Stimulated activated CD8-positive, alpha-beta memory T cell treated with anti-CD3 and anti-CD28 coated beads, Interleukin-4, amount 100 ng/mL, for 4 hours (primary cell): Measurements from ENCODE around the gene TUG1.

Experiments used
- DNase-seq, 2 donors: peaks; one replicate each; pipeline ENCODE4 v3.0.0-alpha.2; 2020; ENCODE audit warnings: low read depth in 2 of 2, low spot score in 1 of 2

The TUG1 gene

DNA sequence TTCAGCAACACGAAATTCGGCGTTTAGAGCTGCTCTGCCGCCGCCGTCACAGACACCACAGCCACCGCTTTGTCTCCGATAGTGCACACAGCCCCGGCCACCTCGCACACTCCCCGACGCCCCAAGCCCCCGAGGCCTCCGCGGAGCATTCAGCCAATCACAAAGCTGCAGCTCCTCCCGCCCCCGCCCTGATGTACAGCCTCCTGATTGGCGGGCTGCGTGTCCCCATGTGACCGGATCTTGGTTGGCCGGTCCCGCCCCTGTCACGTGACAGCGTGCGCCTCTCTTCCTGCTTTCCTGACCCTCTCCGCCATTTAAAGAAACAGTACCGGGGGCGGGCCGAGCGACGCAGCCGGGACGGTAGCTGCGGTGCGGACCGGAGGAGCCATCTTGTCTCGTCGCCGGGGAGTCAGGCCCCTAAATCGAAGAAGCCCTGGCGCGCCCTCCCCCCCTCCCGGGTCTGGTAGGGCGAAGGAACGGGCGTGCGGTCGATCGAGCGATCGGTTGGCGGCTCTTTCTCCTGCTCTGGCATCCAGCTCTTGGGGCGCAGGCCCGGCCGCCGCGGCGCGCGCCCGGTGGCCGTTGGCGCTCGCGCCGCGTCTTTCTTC is at the start of gene TUG1:
Gene TUG1 (plus strand): TSS at position 342 of the 608 bp plus-strand sequence.
- DNase-seq = peak; percentile 96 to 98

- DNase-seq = no peak
These were observed 49.1 kb upstream of the TUG1 start for GRCh38 chr22:30919973-30920372.

GRCh38 chr22:30920407-30920806 is 48.7 kb upstream of the TUG1 start:
- DNase-seq = peak; percentile 67 to 81

DNA sequence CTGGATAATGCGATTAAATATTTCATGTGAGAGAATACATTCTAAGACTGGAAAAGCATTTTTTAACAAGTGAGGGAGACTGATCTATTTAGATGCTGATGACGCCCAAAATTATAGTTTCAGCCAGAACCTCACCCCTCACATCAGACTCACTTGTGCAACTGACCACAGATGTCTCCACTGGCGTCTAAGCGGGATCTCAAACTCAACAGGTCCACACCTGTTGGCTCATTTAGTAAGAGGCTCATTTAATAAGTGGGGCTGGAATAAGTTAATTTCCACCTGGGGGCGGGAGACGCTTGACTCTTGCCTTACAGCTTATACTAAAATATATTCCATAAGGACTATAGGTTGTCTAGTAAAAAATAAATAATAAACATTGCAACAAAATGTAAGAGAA is 48.0 kb upstream of the TUG1 start:
- DNase-seq = no peak

DNA sequence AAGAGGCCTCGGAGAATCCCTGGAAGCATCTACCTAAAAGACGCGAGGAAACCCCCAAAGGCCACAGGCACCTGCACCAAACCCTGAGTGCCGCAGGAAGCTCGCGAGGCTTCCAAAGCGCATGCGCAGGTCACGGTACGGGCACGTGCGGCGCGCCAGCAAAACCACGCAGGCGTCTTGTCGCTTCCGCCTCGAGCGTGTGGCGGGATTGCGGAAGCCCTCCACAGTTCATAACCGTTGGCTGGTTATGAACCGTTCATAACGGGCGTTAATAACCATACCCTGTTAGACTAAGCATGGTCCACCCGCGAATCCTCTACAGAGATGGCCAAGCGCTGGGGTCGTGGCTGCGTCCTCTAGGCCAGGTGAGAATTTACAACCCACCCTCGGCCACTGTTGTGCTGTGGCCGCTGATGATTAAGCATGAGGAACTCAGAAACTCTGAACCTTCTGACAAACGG is 46.9 kb upstream of the TUG1 start:
- DNase-seq = peak; percentile 67 to 69

GRCh38 chr22:30923168-30923900 is 45.7 kb upstream of the TUG1 start:
- no peak for DNase-seq

GRCh38 chr22:30925667-30926066 is 43.4 kb upstream of the TUG1 start:
- DNase-seq = no peak

DNA sequence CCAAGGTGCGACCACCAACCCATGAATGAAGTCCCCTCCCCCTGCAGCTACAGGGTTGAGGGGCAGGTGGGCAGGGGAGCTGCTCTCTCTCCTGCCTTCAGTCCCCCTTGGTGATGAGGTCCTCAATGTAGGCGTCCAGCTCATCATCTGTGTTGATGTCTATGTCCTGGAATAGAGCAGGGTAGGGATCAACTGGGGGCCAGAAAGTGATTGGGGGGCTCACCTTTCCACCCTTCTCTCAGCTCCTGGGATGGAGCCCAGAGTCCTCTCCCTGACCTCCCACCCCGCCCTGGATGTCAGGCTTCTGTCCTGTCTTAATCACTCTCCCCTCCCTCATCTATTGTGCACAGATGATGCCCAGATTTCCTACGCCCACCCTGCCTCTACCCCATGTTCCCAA is 42.4 kb upstream of the TUG1 start:
- DNase-seq = no peak

GRCh38 chr22:30927806-30928205 is 41.3 kb upstream of the TUG1 start:
- DNase-seq = no peak

DNA sequence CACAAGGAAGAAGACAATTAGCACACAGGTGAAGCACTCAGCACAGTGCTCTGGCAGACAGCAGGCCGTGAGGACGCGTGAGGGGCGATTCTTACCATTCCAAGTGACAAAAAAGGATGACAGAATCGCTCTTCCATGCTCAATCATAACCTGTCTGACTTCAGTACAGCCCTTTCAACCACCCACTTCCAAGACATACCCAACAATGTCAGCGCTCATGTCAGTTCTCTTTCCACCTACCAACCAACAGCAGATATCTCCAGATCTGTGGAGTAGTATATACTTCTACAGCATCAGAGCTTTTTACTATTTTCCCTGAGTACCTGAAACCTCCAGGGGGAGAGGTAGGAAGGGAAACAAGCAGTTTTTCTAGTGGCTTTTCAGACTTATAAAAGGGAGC is 40.7 kb upstream of the TUG1 start:
- DNase-seq = no peak

DNA sequence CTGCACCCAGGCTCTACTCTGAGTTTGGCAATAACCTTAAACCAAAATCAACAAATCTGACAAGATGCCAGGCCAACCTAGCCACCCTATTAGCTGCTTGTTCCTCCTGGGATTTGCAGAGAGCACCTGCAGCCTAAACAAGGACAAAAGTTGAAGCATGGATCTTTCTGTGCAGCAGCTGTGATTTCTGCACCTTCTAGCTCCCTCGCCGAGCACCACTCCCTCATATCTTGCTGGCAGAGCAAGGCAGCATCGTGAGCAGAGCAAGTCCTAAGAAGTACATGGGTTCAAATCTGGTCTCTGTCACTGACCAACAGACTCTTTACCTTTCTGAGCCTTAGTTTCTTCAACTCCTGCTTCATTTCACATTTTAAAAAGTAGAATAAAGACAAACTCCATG is 38.8 kb upstream of the TUG1 start:
- DNase-seq = no peak

GRCh38 chr22:30931541-30932300 is 37.3 kb upstream of the TUG1 start:
- DNase-seq = no peak

DNA sequence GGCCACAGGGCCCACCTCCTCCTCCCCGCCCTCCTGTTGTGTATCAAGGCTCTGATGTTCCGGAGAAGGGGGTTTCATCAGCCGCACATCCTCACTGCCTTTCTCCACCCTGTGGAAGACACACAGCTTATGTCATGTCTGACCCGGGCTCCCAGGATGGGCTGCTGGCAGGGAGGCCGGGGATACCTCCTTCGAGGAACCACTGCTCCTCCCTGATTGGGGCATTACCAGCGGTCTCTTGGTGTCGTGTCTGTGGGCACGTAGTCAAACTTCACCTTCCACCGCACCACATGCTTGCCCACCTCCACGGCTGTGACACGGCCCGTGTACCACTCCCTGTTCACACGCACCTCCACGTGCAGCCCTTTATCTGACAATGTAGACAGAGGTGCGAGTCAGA is 36.4 kb upstream of the TUG1 start:
- no peak for DNase-seq

- DNase-seq = no peak
These were observed 35.6 kb upstream of the TUG1 start for GRCh38 chr22:30933457-30933856.

GRCh38 chr22:30934053-30934452 is 35.0 kb upstream of the TUG1 start:
- no peak for DNase-seq

- no peak for DNase-seq
These were observed 28.2 kb upstream of the TUG1 start for GRCh38 chr22:30940685-30941362.

- no peak for DNase-seq
These were observed 27.7 kb upstream of the TUG1 start for GRCh38 chr22:30941363-30941740.

GRCh38 chr22:30943368-30943767 is 25.7 kb upstream of the TUG1 start:
- DNase-seq = no peak

- no peak for DNase-seq
These were observed 24.1 kb upstream of the TUG1 start for GRCh38 chr22:30944986-30945385.

GRCh38 chr22:30945653-30946052 is 23.4 kb upstream of the TUG1 start:
- DNase-seq = no peak

DNA sequence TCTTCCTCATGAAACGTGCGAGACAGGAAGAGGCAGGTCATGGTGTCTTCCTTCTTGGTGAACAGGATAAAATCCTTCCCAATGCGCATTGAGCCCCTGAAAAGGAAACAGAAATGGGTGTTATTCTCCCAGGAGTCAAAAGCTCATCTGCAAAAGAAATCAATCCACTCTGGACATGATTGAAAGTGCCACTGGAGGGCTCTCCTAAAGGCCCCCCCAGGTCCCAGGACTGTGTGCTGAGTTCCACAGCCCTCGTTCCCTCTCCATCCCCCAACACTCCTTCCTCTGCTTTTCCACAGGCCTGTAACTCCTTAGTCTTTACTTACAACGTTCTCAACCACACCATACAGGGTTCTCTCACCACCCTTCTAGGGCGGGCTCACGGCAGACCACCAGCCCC is 22.7 kb upstream of the TUG1 start:
- no peak for DNase-seq
